Testis (tissue), 3 donors: Measurements from ENCODE around the gene TREH. TPM values are rescaled to one million over a fixed set of nuclear protein-coding genes. Genes with fewer than 3 reads are reported as not detected.

Experiments used
- microRNA-seq, 2 donors: library from miRNA; unstranded; fragments of <30 nt; microRNA quantifications; one replicate each; pipeline ENCODE4, GENCODE V29; 2016; ENCODE audit warnings: borderline number of aligned reads in 2 of 2, borderline replicate concordance in 1 of 2
- polyA plus RNA-seq: library from polyadenylated mRNA; stranded (reverse); fragments of 350-450 nt; fragmentation: Illumina TruSeq; extraction: RNeasy Lipid Tissue Mini Kit (QIAGEN cat#74804); gene quantifications from one replicate; pipeline ENCODE4 v1.2.3, GENCODE V29; 2014; ENCODE audit warnings: low read depth, low replicate concordance; ENCODE audit not compliant: insufficient read depth
- small RNA-seq, 2 donors: library from RNA; depleted of rRNA; stranded (forward); fragments of <200 nt; gene quantifications; one replicate each; pipeline ENCODE3, GENCODE V24; 2016
- total RNA-seq, 2 donors: library from RNA; depleted of rRNA; stranded (reverse); fragments of >200 nt; gene quantifications; one replicate each; pipeline ENCODE4 v1.2.3, GENCODE V29; 2016

The TREH gene
- total and polyA plus RNA-seq, 3 donors from 2014 or later: 0.62 to 4.0 (median 1.7) TPM

Small RNA genes within 50 kb of the gene (microRNA-seq; reads per million reads assigned to microRNA genes)
- 0 to 0.69 reads per million in 2 donors for gene MIR6716

Small RNA genes within 50 kb of the gene (small RNA-seq; reads per million reads assigned to genes)
- 0 reads per million in 2 donors for gene RNU6-376P

Other genes with a start within 250 kb of the TREH start
- gene KMT2A, start 243.2 kb downstream of the TREH start, total RNA-seq: 100 to 1,000 TPM; 106 to 107 TPM
- gene KMT2A, start 243.2 kb downstream of the TREH start, polyA plus RNA-seq: 22.7 TPM
- gene TTC36, start 152.2 kb downstream of the TREH start, total RNA-seq: 1 to 10 TPM; 4.9 to 5.7 TPM
- gene TTC36, start 152.2 kb downstream of the TREH start, polyA plus RNA-seq: not detected
- 10 to 100 TPM; 33.1 to 46.8 TPM for gene TMEM25, start 148.5 kb downstream of the TREH start, total RNA-seq
- gene TMEM25, start 148.5 kb downstream of the TREH start, polyA plus RNA-seq: 16.4 TPM
- gene IFT46, start 113.7 kb downstream of the TREH start, total RNA-seq: 10 to 100 TPM; 47.7 to 59.4 TPM
- gene IFT46, start 113.7 kb downstream of the TREH start, polyA plus RNA-seq: 65.0 TPM
- 100 to 1,000 TPM; 107 TPM for gene ARCN1, start 107.2 kb downstream of the TREH start, total RNA-seq
- 128 TPM for gene ARCN1, start 107.2 kb downstream of the TREH start, polyA plus RNA-seq
- 100 to 1,000 TPM in 1 of 2 donors, 10 to 100 TPM in 1; 95.9 to 102 TPM for gene PHLDB1, start 72.0 kb downstream of the TREH start, total RNA-seq
- 51.1 TPM for gene PHLDB1, start 72.0 kb downstream of the TREH start, polyA plus RNA-seq
- 100 to 1,000 TPM; 105 to 124 TPM for gene DDX6, start 111.5 kb upstream of the TREH start, total RNA-seq
- 63.5 TPM for gene DDX6, start 111.5 kb upstream of the TREH start, polyA plus RNA-seq
- gene CXCR5, start 204.2 kb upstream of the TREH start, total RNA-seq: under 1 TPM in 1 of 2 donors, not detected in 1; 0.06 TPM
- 0.22 TPM for gene CXCR5, start 204.2 kb upstream of the TREH start, polyA plus RNA-seq
- gene BCL9L, start 246.3 kb upstream of the TREH start, total RNA-seq: 10 to 100 TPM; 37.0 to 38.9 TPM
- 30.7 TPM for gene BCL9L, start 246.3 kb upstream of the TREH start, polyA plus RNA-seq